Gastrocnemius medialis (tissue), 4 donors: ENCODE results near the gene SAP25.

Experiments
- POLR2A ChIP-seq, 2 donors: fragments of 450-650 bp; IDR thresholded peaks; one replicate each; pipeline ENCODE4 v1.6.1; 2017; ENCODE audit warnings: antibody characterized with exemption in 2 of 2, mild to moderate bottlenecking in 2 of 2, moderate library complexity in 2 of 2
- TF ChIP-seq, protein P1 (sequence below), 5 experiments: fragments of 450-650 bp in 3 of 5; fragments of 200-600 bp in 2 of 5; sonication (generic) in 2 of 5; IDR thresholded peaks in 4 of 5; conservative IDR thresholded peaks in 1 of 5; 1 replicate in 4 of 5; 2 replicates in 1 of 5; pipeline ENCODE4 v1.5.1; 2016 to 2019; ENCODE audit warnings: antibody characterized with exemption in 5 of 5, mild to moderate bottlenecking in 3 of 5, moderate library complexity in 3 of 5

DNA sequence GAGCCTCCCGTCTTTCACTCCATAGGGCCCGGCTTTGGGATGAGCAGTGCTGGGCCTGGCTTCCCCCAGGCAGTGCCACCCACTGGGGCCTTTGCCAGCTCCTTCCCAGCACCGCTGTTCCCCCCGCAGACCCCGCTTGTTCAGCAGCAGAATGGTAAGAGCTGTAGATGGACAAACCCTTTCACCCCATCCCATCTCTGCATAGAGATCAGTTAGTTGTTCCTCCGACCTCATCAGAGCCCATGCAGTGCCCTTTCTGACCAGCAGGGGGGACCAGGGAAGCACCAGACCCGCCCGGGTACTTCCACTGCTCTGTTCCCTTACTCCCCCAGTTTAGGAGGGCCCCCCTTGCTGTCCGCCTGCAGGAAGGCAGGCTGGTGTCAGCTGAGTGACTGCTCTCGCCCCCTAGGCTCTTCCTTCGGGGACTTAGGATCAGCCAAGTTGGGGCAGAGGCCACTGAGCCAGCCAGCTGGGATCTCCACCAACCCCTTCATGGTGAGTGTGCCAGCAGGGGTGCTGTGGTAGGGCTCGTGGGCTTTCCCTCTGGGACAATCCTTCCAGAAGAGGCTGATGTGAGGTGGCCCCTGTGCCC is 9.8 kb downstream of the SAP25 start:
- TF ChIP-seq POLR2A (IDR thresholded peaks at IDR 0.05): no peak
- TF ChIP-seq, protein P1, sequence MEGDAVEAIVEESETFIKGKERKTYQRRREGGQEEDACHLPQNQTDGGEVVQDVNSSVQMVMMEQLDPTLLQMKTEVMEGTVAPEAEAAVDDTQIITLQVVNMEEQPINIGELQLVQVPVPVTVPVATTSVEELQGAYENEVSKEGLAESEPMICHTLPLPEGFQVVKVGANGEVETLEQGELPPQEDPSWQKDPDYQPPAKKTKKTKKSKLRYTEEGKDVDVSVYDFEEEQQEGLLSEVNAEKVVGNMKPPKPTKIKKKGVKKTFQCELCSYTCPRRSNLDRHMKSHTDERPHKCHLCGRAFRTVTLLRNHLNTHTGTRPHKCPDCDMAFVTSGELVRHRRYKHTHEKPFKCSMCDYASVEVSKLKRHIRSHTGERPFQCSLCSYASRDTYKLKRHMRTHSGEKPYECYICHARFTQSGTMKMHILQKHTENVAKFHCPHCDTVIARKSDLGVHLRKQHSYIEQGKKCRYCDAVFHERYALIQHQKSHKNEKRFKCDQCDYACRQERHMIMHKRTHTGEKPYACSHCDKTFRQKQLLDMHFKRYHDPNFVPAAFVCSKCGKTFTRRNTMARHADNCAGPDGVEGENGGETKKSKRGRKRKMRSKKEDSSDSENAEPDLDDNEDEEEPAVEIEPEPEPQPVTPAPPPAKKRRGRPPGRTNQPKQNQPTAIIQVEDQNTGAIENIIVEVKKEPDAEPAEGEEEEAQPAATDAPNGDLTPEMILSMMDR (IDR thresholded peaks at IDR 0.05 in 4 of 5, conservative IDR thresholded peaks at IDR 0.05 in 1 of 5): peak; percentile 81 to 94 (median 89)
